Right kidney (tissue), 1 donor: Measurements from ENCODE around the gene SSR1.
"Not testable (repeated sequence)": the region's sequence is repeated elsewhere in the genome, so short reads cannot be mapped to it uniquely, and the experiment has no call there.

ENCODE experiments used
- DNase-seq: peaks from one replicate; pipeline ENCODE4 v3.0.0-alpha.2; 2016

SSR1 gene

GRCh38 chr6:7282097-7282906 lies 30.7 kb downstream of the SSR1 start:
- DNase-seq, result no peak

GRCh38 chr6:7276199-7276524 lies 36.8 kb downstream of the SSR1 start:
- no peak for DNase-seq

GRCh38 chr6:7274525-7274924 lies 38.5 kb downstream of the SSR1 start:
- not testable (repeated sequence) for DNase-seq

GRCh38 chr6:7273709-7274108 lies 39.3 kb downstream of the SSR1 start:
- DNase-seq, result no peak

GRCh38 chr6:7271205-7271534 lies 41.8 kb downstream of the SSR1 start:
- no peak for DNase-seq

GRCh38 chr6:7270320-7271204 lies 42.4 kb downstream of the SSR1 start:
- no peak for DNase-seq

- DNase-seq, result no peak
These were observed 43.2 kb downstream of the SSR1 start for GRCh38 chr6:7269816-7270215.

- peak; percentile 34 for DNase-seq
These were observed 44.0 kb downstream of the SSR1 start for GRCh38 chr6:7268816-7269555.

GRCh38 chr6:7268362-7268761 lies 44.6 kb downstream of the SSR1 start:
- no peak for DNase-seq

- no peak for DNase-seq
These were observed 45.4 kb downstream of the SSR1 start for GRCh38 chr6:7267466-7268091.

GRCh38 chr6:7267071-7267465 lies 45.9 kb downstream of the SSR1 start:
- DNase-seq, result no peak

- DNase-seq, result not testable (repeated sequence)
These were observed 47.6 kb downstream of the SSR1 start for GRCh38 chr6:7265385-7265726.

- no peak for DNase-seq
These were observed 48.2 kb downstream of the SSR1 start for GRCh38 chr6:7264686-7265384.

GRCh38 chr6:7264041-7264440 lies 49.0 kb downstream of the SSR1 start:
- no peak for DNase-seq

GRCh38 chr6:7263519-7263805 lies 49.5 kb downstream of the SSR1 start:
- not testable (repeated sequence) for DNase-seq

- no peak for DNase-seq
These were observed 50.1 kb downstream of the SSR1 start for GRCh38 chr6:7262746-7263518.

- no peak for DNase-seq
These were observed 51.0 kb downstream of the SSR1 start for GRCh38 chr6:7261852-7262461.

GRCh38 chr6:7261032-7261841 lies 51.8 kb downstream of the SSR1 start:
- DNase-seq, result peak; percentile 94

- no peak for DNase-seq
These were observed 52.5 kb downstream of the SSR1 start for GRCh38 chr6:7260291-7261031.
